KMS-11 (cell line): ENCODE data around the gene COX6A1.
A peak's percentile ranks its signal among the peaks of the same experiment; 100 is the strongest.

Experiments
- H2AFZ ChIP-seq: fragments of 200-600 bp; sonication (generic); 2 replicates; pipeline ENCODE4 v1.6.1; 2016; ENCODE audit warnings: antibody characterized with exemption, mixed run types, low read depth
- H3K27ac ChIP-seq: fragments of 200-600 bp; sonication (generic); 2 replicates; pipeline ENCODE4 v1.6.1; 2016; ENCODE audit warnings: mild to moderate bottlenecking, mixed run types
- H3K27me3 ChIP-seq: fragments of 200-600 bp; sonication (generic); 2 replicates; pipeline ENCODE4 v1.6.1; 2017; ENCODE audit warnings: mild to moderate bottlenecking, low read depth, mixed run types, moderate library complexity; ENCODE audit not compliant: insufficient read depth
- H3K36me3 ChIP-seq: fragments of 200-600 bp; sonication (generic); 2 replicates; pipeline ENCODE4 v1.6.1; 2017; ENCODE audit warnings: mild to moderate bottlenecking, mixed run types; ENCODE audit not compliant: insufficient read depth
- H3K4me1 ChIP-seq: fragments of 200-600 bp; sonication (generic); 2 replicates; pipeline ENCODE4 v1.6.1; 2016; ENCODE audit warnings: mild to moderate bottlenecking, low read depth, mixed run types; ENCODE audit not compliant: poor library complexity, severe bottlenecking
- H3K4me2 ChIP-seq: fragments of 200-600 bp; sonication (generic); 2 replicates; pipeline ENCODE4 v1.7.0; 2016; ENCODE audit warnings: mild to moderate bottlenecking, mixed run types
- H3K4me3 ChIP-seq: fragments of 200-600 bp; sonication (generic); IDR thresholded peaks from 2 replicates; pipeline ENCODE4 v1.6.1; 2017; ENCODE audit warnings: low read depth, low read length, mixed read lengths; ENCODE audit not compliant: insufficient read depth
- H3K79me2 ChIP-seq: fragments of 200-600 bp; sonication (generic); 2 replicates; pipeline ENCODE4 v1.6.1; 2016; ENCODE audit warnings: low read depth, mixed run types; ENCODE audit not compliant: insufficient read depth
- H3K9ac ChIP-seq: fragments of 200-600 bp; sonication (generic); 2 replicates; pipeline ENCODE4 v1.6.1; 2016; ENCODE audit warnings: mild to moderate bottlenecking, mixed run types
- H4K20me1 ChIP-seq: fragments of 200-600 bp; sonication (generic); 2 replicates; pipeline ENCODE4 v1.6.1; 2016; ENCODE audit warnings: mild to moderate bottlenecking, mixed run types; ENCODE audit not compliant: insufficient read depth
- CTCF ChIP-seq: fragments of 200-600 bp; sonication (generic); conservative IDR thresholded peaks from 2 replicates; pipeline ENCODE4 v1.6.1; 2017; ENCODE audit warnings: low read depth, mild to moderate bottlenecking, antibody characterized with exemption, low read length, moderate library complexity, mixed read lengths

COX6A1 gene

GRCh38 chr12:120470150-120470784, 32.4 kb downstream of the COX6A1 start:
- Histone ChIP-seq H3K27me3 (no peaks in the 10 kb centered on the region), H3K36me3 (no peaks in the 10 kb centered on the region), H3K27ac (no peak overlapping the region), H3K9ac (no peak overlapping the region), H3K79me2 (peaks cover 32% of the 10 kb centered on the region), H3K4me3 (no peak overlapping the region), H3K4me1 (peaks cover 9% of the 10 kb centered on the region), H2AFZ (peak overlapping the region; percentile 75), H4K20me1 (0 out of 2 replicates have a peak, but pooled peaks cover 3% of the 10 kb centered on the region), H3K4me2 (peak overlapping the region; percentile 42)
- TF ChIP-seq CTCF, result no peak

- Histone ChIP-seq H3K27me3 (no peaks in the 10 kb centered on the region), H3K4me3 (no peak overlapping the region), H3K9ac (no peak overlapping the region), H4K20me1 (no peaks in the 10 kb centered on the region), H3K4me1 (peaks cover under 1% of the 10 kb centered on the region), H2AFZ (no peak overlapping the region), H3K79me2 (peaks cover 15% of the 10 kb centered on the region), H3K36me3 (no peaks in the 10 kb centered on the region), H3K27ac (no peak overlapping the region), H3K4me2 (no peak overlapping the region)
- no peak for TF ChIP-seq CTCF
Measured at GRCh38 chr12:120472521-120472920, 34.6 kb downstream of the COX6A1 start.

- no peaks in the 10 kb centered on the region for H3K36me3 ChIP-seq
- no peak overlapping the region for H3K4me3 ChIP-seq
- peaks cover under 1% of the 10 kb centered on the region; the same call in 1 of the 2 replicates for H3K79me2 ChIP-seq
- H4K20me1 ChIP-seq, result no peaks in the 10 kb centered on the region
- no peak overlapping the region for H3K4me2 ChIP-seq
- no peaks in the 10 kb centered on the region for H3K27me3 ChIP-seq
- no peak overlapping the region for H2AFZ ChIP-seq
- H3K9ac ChIP-seq, result no peak overlapping the region
- no peaks in the 10 kb centered on the region for H3K4me1 ChIP-seq
- no peak for TF ChIP-seq CTCF
- no peak overlapping the region for H3K27ac ChIP-seq
Measured at GRCh38 chr12:120473807-120474615, 36.1 kb downstream of the COX6A1 start.

- Histone ChIP-seq H3K36me3 (no peaks in the 10 kb centered on the region), H3K27ac (no peak overlapping the region), H3K27me3 (no peaks in the 10 kb centered on the region), H3K4me2 (no peak overlapping the region), H4K20me1 (no peaks in the 10 kb centered on the region), H3K9ac (no peak overlapping the region), H3K4me1 (no peaks in the 10 kb centered on the region), H3K79me2 (no peaks in the 10 kb centered on the region), H3K4me3 (no peak overlapping the region), H2AFZ (no peak overlapping the region)
- no peak for TF ChIP-seq CTCF
Measured at GRCh38 chr12:120474616-120474960, 36.7 kb downstream of the COX6A1 start.
